ENCODE data around the gene FEV.
A peak's percentile ranks its signal among the peaks of the same experiment; 100 is the strongest.
"Not testable (repeated sequence)": the region's sequence is repeated elsewhere in the genome, so short reads cannot be mapped to it uniquely, and the experiment has no call there.

FEV gene

GRCh38 chr2:218963601-218964000 lies 21.4 kb downstream of the FEV start:
- DNase-seq = no peak

GRCh38 chr2:218962859-218963492 lies 22.0 kb downstream of the FEV start:
- peak; percentile 96 for DNase-seq

GRCh38 chr2:218961651-218962570 lies 23.1 kb downstream of the FEV start:
- DNase-seq = peak; percentile 45

DNA sequence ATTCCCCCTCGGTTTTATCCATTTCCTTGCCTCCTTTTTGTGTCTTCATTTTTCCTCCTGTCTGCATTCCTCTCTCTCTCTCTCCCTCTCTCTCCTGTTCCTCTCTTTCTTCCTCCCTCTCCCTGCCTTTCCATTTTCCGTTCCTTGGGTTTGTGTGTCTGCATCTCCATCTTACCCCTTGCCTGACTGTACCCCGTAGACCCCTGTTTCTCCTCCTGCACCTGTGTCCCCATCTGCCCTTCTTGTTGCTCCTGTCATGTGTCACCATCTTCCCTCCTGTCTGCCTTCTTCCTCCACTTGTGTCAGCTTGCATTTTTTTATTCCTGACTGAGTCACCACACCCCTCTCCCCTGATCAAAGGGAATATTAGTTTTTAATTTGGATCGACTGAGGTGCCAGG lies 23.8 kb downstream of the FEV start:
- no peak for DNase-seq

- DNase-seq = no peak
Observed at GRCh38 chr2:218960309-218961165, 24.4 kb downstream of the FEV start.

GRCh38 chr2:218959761-218960308 lies 25.1 kb downstream of the FEV start:
- no peak for DNase-seq

- DNase-seq = peak; percentile 82
Observed at GRCh38 chr2:218959141-218959731, 25.7 kb downstream of the FEV start, which contains the start of gene CDK5R2. CDK5R2 (plus strand) TSS chr2:218959666; CDS start chr2:218959821, 155 bp downstream.

GRCh38 chr2:218958276-218958675 lies 26.7 kb downstream of the FEV start:
- DNase-seq = no peak

DNA sequence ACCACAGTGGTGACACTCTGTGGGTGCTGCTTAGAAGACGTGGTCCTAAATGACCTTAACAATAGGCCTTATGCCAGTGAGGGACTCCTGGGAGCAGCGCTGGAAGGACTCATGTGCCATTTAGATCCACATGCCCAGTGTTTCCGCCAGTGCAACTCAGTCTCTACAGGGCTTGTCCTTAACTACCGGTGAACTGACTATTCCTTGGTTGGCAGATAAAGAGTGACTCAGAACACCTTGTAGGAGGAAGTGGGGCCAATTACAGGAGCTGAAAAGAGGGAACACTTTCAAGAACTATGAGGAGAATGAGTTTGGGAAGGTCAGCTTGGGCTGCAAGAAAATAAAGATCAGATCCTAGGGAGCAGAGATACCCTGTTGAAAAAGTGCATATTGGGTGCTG lies 27.3 kb downstream of the FEV start:
- no peak for DNase-seq

GRCh38 chr2:218956039-218956438 lies 28.9 kb downstream of the FEV start:
- no peak for DNase-seq

- DNase-seq = no peak
Observed at GRCh38 chr2:218954541-218955300, 30.3 kb downstream of the FEV start.

- DNase-seq = no peak
Observed at GRCh38 chr2:218953366-218953954, 31.5 kb downstream of the FEV start.

DNA sequence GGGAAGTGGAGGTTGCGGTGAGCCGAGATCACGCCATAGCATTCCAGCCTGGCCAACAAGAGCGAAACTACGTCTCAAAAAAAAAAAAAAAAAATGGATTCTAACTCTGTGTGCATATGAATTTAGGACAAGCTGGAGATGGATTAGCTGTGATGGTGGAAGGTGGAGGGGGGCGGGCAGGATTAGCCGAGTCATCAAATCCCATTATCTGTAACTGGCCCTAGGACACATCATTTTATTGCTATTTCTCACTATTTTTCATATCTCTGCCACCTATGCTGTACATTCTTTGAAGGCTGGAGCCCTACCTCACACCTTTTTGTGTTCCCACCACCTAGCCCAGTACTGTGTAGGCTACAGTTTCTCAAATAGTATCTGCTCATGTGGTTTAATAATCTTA lies 32.8 kb downstream of the FEV start:
- no peak for DNase-seq

GRCh38 chr2:218946621-218947020 lies 38.4 kb downstream of the FEV start:
- no peak for DNase-seq

DNA sequence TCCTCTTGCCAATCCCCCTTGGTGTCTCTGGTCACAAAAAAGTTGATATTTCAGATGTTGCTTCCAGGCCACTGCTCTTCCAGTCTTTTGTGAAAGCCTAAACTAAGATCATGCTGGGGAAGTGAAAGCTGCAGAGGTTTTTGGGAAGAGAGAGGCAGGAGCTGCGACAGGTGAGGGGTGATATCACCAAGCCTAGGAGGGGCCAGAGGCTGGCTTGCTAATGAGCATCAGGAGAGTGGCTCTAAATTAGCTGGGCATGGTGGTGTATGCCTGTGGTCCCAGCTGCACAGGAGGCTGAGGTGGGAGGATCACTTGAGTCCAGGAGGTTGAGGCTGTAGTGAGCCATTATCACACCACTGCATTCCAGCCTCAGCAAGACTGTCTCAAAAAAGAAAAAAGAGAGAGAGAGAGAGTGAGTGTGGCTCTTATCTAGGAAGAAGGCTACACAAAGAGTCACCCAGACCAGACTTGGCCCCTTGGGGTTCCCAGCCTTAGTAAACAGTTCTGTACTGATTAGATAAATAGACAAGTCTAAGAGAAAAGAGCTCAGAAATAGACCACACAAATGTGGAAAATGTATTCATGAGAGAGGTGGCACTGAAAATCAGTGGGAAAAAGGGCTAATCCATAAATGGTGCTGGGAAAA lies 40.1 kb downstream of the FEV start:
- no peak for DNase-seq

DNA sequence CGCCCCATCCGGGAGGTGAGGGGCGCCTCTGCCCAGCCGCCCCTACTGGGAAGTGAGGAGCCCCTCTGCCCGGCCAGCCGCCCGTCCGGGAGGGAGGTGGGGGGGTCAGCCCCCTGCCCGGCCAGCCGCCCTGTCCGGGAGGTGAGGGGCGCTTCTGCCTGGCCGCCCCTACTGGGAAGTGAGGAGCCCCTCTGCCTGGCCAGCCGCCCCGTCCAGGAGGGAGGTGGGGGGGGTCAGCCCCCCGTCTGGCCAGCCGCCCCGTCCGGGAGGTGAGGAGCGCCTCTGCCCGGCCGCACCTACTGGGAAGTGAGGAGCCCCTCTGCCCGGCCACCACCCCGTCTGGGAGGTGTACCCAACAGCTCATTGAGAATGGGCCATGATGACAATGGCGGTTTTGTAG lies 53.2 kb downstream of the FEV start:
- not testable (repeated sequence) for DNase-seq
